IMR-90 (cell line): ENCODE results near the gene SDC1.
"Not testable (repeated sequence)": the region's sequence is repeated elsewhere in the genome, so short reads cannot be mapped to it uniquely, and the experiment has no call there.

Experiments
- FOS ChIP-seq: fragments of 150-350 bp; IDR thresholded peaks from 2 replicates; pipeline ENCODE4 v1.6.1; 2016; ENCODE audit warnings: low read depth, low read length
- MAZ ChIP-seq: IDR thresholded peaks from 2 replicates; pipeline ENCODE4 v1.6.1; 2012; ENCODE audit warnings: low read depth, mild to moderate bottlenecking, low read length, improper control_type of control experiment, moderate library complexity, borderline replicate concordance
- POLR2A ChIP-seq: IDR thresholded peaks from 2 replicates; pipeline ENCODE4 v1.6.1; 2012; ENCODE audit warnings: mild to moderate bottlenecking, low read depth, low read length
- TF ChIP-seq, protein P1 (sequence below): conservative IDR thresholded peaks from 2 replicates; pipeline ENCODE4 v1.5.1; 2012; ENCODE audit warnings: mild to moderate bottlenecking, low read depth, low read length, improper control_type of control experiment

DNA sequence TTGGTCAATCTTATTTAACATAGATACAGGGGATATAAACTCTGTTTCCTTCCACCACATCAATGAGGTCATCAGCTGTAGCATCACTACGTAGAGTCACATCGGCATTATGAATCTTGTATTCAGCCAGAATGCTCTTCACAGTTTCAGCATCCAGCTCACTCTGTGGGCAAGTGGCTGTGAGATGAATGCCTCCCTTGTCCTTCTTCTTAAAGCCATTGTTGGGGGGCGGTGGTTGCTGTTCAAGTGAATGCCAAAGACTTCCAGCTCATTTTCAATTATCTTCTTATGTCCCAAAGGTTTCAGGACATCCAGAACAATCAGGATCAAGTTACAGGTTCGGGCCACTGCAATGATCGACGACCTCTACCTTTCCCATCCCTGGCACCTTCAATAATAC is 15.4 kb upstream of the SDC1 start:
- TF ChIP-seq, protein P1, sequence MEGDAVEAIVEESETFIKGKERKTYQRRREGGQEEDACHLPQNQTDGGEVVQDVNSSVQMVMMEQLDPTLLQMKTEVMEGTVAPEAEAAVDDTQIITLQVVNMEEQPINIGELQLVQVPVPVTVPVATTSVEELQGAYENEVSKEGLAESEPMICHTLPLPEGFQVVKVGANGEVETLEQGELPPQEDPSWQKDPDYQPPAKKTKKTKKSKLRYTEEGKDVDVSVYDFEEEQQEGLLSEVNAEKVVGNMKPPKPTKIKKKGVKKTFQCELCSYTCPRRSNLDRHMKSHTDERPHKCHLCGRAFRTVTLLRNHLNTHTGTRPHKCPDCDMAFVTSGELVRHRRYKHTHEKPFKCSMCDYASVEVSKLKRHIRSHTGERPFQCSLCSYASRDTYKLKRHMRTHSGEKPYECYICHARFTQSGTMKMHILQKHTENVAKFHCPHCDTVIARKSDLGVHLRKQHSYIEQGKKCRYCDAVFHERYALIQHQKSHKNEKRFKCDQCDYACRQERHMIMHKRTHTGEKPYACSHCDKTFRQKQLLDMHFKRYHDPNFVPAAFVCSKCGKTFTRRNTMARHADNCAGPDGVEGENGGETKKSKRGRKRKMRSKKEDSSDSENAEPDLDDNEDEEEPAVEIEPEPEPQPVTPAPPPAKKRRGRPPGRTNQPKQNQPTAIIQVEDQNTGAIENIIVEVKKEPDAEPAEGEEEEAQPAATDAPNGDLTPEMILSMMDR, result not testable (repeated sequence)
- TF ChIP-seq FOS, POLR2A, MAZ: not testable (repeated sequence)
